SW 1271 (cell line): ENCODE data around the gene GMEB1.
"Not testable (repeated sequence)": the region's sequence is repeated elsewhere in the genome, so short reads cannot be mapped to it uniquely, and the experiment has no call there.

Experiments used
- DNase-seq, 2 experiments: peaks; one replicate each; lab custom pipeline; 2025; lab: John Stamatoyannopoulos, UW

Gene GMEB1

GRCh38 chr1:28672971-28673370, 4.4 kb downstream of the GMEB1 start:
- DNase-seq, result not testable (repeated sequence)

- DNase-seq, result no peak
Measured at GRCh38 chr1:28675924-28676257, 7.3 kb downstream of the GMEB1 start.

GRCh38 chr1:28680151-28680550, 11.6 kb downstream of the GMEB1 start:
- DNase-seq, result no peak

GRCh38 chr1:28682840-28683239, 14.3 kb downstream of the GMEB1 start:
- no peak for DNase-seq

- DNase-seq, result no peak
Measured at GRCh38 chr1:28684937-28685336, 16.4 kb downstream of the GMEB1 start.

- not testable (repeated sequence) for DNase-seq
Measured at GRCh38 chr1:28691627-28692026, 23.0 kb downstream of the GMEB1 start.

- DNase-seq, result no peak
Measured at GRCh38 chr1:28703629-28704028, 35.0 kb downstream of the GMEB1 start.

GRCh38 chr1:28716336-28716735, 47.8 kb downstream of the GMEB1 start:
- DNase-seq, result no peak

- no peak for DNase-seq
Measured at GRCh38 chr1:28718166-28718565, 49.6 kb downstream of the GMEB1 start.

- DNase-seq, result no peak
Measured at GRCh38 chr1:28718586-28719331, 50.2 kb downstream of the GMEB1 start.

GRCh38 chr1:28719332-28719619, 50.7 kb downstream of the GMEB1 start:
- DNase-seq, result no peak

GRCh38 chr1:28720376-28720775, 51.8 kb downstream of the GMEB1 start:
- DNase-seq, result no peak

GRCh38 chr1:28721927-28722326, 53.3 kb downstream of the GMEB1 start:
- DNase-seq, result not testable (repeated sequence)

- not testable (repeated sequence) for DNase-seq
Measured at GRCh38 chr1:28725365-28725764, 56.8 kb downstream of the GMEB1 start.

GRCh38 chr1:28735961-28736449, 67.4 kb downstream of the GMEB1 start:
- no peak for DNase-seq

GRCh38 chr1:28736450-28737306, 68.1 kb downstream of the GMEB1 start, which contains the start of gene YTHDF2:
TSS of gene YTHDF2 (plus strand) at chr1:28736940. CDS start at chr1:28737121, 181 bp downstream.
- peak; percentile 67 to 90 for DNase-seq

- peak in 1 of 2 experiments; percentile 30 for DNase-seq
Measured at GRCh38 chr1:28737307-28738132, 68.9 kb downstream of the GMEB1 start.

GRCh38 chr1:28740118-28740517, 71.5 kb downstream of the GMEB1 start:
- DNase-seq, result no peak

- no peak for DNase-seq
Measured at GRCh38 chr1:28744184-28744583, 75.6 kb downstream of the GMEB1 start.

GRCh38 chr1:28745653-28746173, 77.1 kb downstream of the GMEB1 start:
- no peak for DNase-seq

- DNase-seq, result no peak
Measured at GRCh38 chr1:28750330-28750729, 81.7 kb downstream of the GMEB1 start.

GRCh38 chr1:28750771-28751294, 82.2 kb downstream of the GMEB1 start:
- DNase-seq, result not testable (repeated sequence)
